NCI-H146 (cell line): ENCODE measurements around the gene CCDC148.

Experiments
- DNase-seq: peaks from one replicate; lab custom pipeline; 2025; lab: John Stamatoyannopoulos, UW

CCDC148 gene

DNA sequence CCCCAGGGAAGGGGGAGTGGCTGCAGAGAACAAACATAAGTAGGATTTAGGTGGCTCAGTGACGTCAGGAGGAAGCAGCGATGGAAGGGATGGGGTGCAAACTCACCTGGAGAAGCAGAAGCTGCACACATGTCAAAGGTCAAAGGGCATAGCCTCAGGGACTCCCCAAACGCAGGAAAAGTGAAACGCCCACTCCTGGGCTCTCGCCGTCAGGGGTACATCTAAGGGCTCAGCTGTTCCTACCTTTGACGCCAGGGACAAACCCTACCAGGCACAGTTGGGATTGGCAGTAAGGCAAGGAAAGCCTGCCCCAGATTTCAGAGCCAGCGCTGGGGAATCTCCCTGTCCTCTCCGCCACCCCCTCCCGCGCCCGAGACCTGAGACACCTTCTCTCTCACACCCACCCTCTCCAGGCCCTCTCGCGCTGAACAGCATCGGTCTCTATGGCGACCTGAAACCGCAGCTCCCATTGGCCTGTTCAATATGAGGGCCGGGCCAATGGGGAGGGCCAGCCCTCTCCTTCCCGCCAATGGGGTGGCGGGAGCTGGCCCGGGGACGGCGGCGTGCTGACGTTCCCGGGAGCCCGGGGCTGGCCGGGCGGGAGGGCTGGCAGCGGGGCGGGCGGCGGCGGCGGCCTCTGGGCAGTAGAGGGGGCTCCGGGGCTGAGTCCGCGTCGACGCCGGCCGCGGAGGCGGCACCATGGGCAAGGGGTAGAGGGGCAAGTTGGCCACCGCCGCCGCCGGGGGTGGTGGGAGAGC, at the start of gene CCDC148, which contains the start of gene PKP4:
TSS of gene CCDC148 (minus strand) at position 445 of the 758 bp plus-strand sequence. CDS start at position 131, 314 bp downstream.
TSS of gene PKP4 (plus strand) at position 644 of the 758 bp plus-strand sequence. CDS start 76,233 bp downstream, outside the sequence.
- DNase-seq = peak; percentile 94

DNA sequence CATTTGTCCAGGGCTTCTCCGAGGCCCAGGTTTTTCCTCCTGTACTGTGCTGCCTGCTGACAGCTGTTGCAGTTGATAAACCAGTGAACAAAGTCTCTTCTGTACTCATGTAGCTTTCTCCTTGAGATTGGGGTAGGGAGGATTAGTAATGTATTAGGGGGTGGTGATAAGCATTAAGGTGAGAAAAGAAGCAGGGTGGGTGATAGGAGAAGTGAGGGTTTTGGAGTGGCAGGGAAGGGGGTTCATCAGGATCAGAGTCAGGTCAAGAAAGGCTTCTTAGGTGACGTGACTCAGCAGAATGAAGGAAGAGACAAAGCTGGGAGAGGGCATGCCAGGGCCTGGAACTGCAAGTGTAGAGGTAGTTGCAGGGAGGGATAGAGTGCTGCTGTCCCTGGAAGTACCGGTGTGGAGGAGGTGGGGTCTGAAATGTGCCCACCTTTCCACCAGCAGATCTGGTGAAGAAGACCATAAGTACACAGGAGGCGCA, 48.9 kb upstream of the CCDC148 start:
- no peak for DNase-seq

DNA sequence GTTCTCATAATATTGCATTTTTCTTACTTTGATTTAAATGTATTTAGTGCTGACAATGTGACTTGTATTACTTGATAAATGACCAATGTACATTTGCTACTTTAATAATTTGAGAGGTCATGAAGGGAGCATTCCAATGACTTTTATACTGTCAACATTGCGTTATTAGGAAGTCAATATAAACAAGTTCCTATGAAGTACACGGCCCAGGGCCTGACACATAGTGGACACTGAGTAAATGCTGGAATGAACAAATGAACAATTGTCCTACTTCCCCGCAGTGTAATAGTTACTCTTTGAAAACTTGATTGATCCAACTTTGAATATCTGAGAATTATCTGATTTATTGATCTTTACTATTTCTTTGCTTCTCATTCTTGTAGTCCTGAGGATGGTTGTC, 47.5 kb upstream of the CCDC148 start:
- DNase-seq = no peak

DNA sequence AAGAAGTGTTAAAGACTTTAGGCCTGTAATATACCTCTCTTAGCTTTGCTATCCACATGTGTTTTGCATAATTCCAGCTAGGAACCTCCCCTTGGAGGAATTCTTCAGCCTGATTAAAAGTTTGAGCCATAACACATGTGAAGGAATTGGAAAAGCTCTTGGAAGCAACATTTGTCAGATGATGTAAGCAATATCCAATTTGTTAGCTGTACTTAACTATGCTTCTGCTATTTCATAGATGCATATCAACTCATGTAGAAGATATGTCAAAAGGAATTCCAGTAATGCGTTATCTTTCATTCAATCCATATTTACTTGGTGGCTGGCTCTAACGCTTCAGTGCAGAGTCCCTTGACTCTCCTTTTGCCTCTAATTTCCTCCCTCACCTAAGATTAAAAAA, 46.4 kb upstream of the CCDC148 start:
- no peak for DNase-seq

DNA sequence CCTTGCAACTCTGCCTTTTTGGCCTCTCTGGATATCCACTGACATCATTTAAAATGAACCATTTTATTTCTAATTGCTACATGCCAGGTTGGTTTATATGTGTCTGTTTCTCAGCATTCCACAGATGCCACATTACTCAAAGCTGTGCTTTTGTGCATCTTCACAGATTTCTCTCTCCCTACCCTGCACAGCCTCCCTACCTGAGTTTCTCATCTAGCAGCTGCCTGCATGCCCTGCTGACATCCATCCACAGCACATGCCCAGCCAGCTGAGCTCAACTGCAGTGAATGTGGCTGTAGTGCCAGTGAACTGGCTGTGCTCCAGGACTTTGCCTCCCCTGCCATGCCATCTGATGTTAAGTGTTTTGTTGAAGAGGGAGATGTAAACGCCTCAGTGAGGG, 44.7 kb upstream of the CCDC148 start:
- no peak for DNase-seq

DNA sequence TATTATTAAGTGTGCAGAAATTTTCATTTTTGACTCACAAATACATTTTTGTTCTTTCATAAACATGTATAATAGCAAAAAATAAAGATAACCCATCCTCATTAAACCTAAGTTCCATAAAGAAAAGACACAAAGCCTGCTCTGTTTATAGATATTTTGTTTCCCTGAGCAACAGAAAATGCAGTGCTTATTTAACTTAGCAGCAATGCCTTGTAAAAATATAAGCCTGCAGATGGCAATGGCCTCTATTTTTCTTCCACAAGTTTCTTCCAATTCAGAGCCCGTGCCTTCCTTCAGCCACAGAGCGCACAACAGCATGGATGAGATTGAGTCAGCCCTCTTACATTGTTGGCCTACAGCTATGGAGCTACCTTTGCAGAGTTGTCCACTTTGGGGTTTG, 43.8 kb upstream of the CCDC148 start:
- DNase-seq = no peak

DNA sequence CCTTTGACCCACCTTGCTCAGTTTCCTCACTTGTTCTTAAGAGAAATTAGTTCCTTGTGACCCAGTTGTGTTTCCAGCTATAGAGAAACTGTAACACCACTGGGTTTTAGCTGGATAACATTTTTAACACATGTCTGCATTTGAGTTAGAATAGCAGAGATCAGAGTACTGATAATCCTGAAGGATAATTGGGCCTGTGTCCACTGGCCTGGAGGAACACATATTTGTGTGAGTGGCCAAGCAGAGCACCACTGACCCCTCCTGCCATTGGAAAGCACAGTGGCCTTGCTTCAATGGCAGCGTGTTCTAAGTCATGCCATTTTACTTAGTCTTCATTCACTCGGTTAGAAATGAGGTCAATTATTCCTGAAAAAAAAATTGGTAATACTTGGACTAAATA, 42.8 kb upstream of the CCDC148 start:
- no peak for DNase-seq

DNA sequence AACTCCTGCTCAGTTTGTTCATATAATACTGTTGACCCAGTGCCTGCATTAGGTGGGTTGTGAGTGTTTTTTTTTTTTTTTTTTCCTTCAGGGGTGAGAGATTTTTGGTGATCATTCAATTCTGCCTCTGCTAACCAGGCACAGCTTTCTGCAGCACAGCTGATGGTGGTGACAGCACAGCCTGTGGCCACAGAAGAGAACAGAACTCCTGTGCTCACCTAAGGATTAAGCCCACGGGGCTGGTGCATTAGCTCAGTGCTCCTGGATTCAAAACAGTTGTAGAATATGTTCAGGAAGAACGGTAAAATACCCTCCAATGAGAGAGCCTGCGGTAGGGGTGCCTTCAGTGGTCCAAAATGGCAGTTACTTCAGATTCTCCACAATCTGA, 42.2 kb upstream of the CCDC148 start:
- no peak for DNase-seq

DNA sequence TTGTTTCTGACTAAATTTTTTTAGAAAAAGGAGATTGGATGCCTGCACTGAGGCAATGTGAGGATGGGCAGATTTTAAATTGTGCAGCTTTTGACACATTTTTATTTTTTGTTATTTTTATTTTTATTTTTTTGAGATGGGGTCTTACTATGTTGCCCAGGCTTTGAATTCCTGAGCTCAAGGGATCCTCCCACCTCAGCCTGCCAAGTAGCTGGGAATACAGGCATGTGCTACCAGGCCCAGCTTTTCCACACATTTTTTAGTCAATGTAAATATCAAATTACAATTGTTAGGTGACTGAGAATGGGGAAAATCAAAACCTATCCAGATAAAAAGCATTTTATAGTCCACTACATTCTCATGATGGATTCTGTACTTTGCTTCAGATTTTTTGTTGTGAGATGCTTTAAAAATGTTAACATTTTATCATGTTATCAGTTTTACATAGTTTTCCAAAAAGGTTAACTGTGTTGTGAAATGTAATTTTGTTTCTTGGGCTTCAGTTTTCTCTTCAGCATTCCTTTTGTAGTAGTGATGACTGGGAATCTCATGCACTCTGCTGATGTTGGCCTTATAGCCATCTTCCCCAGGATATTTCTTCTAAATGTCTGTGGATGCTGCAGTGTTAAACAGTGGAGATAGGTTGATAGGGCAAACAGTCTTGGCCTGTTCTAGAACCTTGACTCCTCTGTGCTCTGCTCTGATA, 41.6 kb upstream of the CCDC148 start:
- no peak for DNase-seq

DNA sequence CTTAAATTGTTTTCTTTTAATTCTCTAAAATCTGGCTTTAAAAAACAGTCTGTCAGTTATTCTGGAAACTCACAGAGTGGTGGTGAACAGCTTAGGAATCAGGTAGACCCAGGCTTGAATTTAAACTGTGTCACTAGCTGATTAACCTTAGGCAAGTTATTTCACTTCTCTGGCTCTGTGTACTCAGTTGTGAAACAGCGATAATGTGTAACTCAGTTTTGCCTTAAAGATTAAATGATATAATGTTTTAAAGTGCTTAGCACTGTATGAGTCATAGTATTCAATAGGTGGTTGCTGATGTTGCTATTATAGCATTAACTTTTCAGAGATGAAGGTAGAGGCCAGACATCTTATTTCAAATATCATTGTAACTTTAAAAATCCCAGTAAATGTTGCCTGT, 40.9 kb upstream of the CCDC148 start:
- DNase-seq = no peak

DNA sequence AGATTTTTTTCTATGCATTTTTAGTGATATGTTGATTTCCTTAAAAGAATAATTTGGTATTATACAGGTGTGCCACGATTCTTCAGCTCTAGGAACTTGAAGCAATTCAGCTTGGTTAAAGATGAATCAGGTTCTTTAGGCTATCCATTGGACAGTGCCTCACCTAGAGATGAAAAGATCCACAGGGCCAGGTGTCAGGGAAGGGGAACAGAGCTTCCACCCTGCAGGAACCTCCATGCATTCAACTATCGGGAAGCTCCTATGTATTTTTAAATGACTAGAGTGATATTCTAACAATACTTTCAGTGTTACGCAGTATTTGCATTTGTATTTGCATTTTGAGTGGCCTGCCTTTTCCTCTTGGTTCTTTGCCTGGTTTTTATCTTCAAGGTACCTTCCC, 40.4 kb upstream of the CCDC148 start:
- no peak for DNase-seq

DNA sequence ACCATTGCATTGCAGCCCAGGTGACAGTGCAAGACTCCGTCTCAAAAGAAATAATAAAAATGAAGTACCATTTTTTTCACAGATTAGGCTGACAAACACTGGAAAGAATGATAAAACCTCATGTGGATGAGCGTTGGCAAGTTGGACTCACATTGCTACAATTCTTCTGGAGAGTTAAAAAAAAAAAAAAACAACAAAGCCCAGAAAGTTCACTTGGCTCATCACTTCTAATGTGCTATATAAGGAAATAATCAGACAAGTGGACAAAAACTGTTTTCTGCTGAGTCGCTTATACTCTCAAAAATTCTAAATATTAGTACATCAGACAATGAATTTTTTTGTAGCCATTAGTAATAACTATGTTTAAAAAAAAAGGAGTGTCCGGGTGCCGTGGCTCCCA, 38.6 kb upstream of the CCDC148 start:
- no peak for DNase-seq

DNA sequence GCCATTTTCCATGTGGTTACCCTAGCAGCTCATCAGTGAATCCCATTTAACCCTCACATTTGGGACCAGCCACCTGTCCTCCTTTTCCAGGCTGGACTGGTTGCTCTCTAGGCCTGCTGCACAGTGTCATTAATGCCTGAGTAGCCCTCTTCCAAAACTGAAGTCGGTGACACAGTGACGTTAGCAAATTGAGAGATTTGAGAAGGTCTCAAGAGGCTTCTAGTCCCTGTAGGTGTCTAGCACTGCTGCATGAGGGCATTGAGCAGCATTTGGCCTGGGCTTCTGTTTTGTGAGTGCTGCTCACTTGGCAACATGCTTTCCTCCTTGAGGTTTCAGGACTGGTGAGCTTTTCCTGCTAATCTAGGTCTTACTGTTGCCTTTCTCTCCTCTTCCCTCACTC, 36.9 kb upstream of the CCDC148 start:
- no peak for DNase-seq

DNA sequence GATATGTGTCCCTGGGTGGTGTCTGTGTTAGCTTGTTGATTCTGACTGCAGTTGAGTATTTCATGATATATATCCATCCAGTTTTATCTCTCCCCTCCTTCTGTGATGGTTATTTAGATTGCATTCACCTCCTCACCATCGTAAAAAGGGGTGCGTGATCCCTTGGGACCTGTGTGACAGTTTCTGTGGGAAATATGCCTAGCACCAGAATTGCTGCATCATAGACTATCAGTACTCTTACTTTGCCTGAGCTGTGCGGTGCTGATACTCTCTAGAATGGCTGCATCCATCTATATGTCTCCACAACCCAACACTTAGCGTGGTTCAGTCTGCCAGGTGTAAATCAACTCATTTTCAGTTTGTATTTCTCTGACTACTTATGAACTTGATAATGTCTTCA, 34.5 kb upstream of the CCDC148 start:
- no peak for DNase-seq

DNA sequence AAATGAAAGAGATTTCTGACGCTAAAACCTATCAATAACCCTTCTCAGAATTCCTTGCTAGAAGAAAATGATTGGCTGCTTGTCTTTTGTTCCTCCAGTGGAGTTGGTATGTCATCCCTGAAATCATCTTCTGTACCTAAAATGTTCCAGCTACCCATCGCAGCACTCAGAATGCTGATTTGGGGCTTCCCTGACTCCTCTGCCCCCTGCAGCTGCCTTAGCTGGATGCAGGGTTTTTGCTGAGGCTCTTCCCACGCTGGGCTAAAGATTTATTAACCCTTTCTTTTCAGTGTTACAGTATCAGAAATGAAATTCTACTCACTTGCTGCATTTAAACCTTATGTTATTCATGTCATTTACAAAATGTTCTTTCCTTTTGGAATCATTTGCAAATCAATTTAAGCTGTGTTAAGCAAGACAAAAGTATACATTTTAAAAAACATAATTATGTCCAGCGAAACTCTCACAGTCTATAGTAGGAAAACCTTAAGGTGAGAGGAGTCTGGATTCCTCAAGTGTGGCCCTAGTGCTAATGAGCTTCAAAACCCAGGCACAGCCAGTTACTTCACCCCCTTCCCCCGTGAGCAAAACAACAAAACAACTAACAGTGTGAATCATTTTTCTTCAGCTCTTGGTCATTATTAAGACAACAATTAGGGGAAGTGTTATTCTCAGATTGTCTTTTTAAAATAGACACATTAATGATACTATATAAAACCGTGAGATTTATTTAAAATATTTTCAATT, 33.0 kb upstream of the CCDC148 start:
- no peak for DNase-seq

DNA sequence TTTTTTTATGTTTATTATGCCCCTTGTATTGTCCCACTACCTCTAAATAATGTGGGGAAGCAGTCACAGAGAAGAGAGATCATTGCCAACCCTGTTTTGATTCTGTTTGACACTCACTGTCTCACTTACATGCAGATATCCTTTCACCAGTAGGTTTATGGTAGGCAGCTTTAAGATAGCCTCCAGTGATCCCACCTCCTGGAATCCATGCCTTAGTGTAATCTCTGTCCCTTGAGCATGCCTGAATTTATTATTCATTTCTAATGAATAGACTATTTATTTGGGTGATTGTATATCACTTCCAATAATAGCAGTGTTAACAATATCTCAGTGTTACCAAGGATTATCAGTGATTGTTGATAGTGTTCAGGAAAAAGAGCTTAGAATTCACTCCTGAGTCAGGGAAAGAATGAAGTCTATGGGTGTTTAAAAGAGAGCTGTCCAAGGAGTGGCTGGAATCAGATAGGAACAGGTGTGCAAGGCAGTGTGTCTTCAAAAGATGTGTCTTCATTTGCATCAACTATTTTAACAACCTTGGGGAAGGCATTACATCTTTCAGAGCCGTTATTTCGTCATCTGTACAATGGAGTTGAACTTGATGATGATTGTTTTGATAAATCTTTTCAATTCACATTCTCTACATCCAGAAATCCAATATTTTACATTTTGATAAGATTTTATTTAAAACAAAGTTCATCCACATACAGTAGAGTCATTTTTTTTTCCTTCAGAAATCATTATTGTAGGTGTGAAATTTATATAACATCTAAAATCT, 32.1 kb upstream of the CCDC148 start:
- no peak for DNase-seq

DNA sequence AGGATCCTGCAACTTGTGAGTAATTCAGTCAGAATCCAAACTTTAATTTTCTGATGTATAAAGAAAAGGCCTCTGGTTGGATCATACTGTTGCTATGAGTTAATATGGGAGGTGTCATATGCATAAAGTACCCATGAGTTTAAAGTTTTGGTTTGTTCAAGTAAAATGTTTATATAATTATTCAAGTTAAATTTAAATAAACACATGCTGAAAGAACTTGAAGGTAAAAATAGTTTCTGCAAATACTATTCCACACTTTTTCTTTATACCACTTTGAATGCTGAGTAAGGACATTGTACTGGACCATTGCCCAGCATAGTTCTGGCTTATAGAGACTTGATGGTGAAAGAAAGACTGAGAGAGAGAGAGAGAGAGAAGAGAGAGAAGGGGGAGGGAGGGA, 30.9 kb upstream of the CCDC148 start:
- no peak for DNase-seq

DNA sequence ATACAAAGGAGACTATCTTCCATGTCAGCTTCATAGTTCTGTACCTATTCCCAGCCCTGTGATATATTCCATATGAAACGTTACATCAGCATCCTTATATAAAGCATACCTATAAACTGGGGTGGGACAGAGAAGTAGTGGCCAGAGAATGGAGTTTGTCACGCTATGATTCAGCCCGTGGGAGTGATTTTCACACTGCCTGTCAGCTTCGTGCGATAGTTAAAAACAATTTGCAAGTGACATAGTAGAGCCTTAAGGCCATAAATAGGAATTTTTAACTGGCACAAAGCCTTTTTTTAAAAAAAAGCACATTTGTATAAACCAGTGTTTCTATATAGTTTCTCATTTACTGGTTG, 30.4 kb upstream of the CCDC148 start:
- DNase-seq = no peak

DNA sequence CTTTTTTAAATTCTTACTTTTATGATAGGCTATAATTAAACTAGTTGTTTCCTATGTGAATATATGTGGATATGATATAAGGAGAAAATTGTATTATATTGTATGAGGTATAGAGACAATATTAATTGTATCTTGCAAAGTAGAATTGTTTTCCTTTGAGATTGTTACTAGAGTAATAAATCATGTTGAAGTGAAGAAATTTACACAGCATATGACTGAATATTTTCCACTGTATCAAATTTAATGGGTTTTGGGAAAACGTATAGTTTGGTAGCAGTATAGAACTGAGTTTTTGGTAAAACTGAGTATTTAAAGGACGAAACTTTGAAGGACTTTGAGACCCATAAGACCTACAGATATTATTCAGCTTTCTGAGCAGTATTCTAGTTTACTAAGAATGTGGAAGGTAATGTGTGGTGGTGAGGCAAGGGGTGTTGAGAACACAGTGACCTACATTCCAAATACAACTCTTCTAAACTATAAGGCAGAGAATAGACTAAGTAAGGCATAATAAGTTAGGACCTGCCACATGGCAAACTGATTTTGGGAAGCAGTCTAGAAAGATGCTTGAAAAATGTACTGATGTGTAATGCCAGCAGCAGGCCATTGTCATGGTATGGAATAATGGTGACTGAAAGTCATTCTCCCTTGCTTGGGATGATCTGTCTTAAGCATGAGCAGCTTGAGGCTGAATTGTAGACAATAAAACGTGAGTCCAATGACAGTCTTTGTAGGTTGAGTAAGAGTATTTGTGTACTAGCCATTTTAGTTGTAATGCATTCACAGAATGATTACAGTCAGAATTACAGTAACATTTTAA, 29.8 kb upstream of the CCDC148 start:
- no peak for DNase-seq

DNA sequence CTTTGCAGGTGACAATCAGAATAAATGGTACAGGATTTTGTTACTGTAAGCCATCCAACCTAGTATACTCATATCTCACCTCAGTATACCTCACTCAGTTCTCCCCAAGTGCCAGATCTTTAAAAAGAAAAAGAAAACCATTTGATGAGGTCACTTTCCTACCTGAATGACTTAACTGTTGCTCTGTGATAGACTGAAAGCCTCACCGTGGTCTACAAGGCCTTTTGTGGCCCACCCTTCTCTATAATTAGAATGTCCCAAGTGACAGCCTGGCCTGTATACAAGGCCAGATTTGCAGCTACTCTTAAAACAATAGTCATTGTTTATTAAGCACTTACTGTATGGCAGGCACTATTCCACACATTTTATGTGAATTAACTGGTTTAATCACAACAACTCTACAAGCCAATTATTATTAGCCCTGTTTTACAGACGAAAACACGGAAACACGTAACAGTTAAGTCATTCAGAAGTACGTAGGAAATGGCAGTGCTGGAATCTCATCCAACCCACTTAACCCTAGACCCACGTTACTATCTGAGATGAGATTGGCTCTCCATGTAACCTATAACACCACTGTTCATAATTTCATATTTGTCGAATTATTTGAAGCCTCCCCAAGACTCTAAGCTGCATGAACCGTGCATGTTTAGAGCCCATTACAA, 28.5 kb upstream of the CCDC148 start:
- DNase-seq = no peak

DNA sequence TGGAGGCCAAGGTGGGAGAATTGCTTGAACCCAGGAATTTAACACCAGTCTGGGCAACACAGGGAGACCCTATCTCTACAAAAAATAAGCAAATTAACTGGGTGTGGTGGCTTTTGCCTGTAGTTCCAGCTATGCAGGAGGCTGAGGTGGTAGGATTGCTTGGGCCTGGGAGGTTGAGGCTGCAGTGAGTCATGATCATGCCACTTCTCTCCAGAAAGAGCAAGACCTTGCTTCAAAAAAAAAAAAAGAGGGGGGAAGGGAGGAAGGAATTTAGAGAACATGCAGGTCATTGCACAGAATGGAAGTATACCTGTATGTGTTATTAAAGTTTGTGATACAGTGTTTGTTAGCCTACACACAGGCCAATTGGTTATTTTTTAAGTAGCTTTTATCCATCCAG, 26.0 kb upstream of the CCDC148 start:
- no peak for DNase-seq
